OCI-LY3 (cell line): Measurements from ENCODE around the gene TAS2R19.

ENCODE experiments used
- EZH2phosphoT487 ChIP-seq: fragments of 200-600 bp; shearing (Covaris generic); IDR thresholded peaks from 2 replicates; pipeline ENCODE4 v1.6.1; 2018; ENCODE audit warnings: antibody characterized with exemption, mixed run types, low read depth
- TF ChIP-seq, protein P1 (sequence below): fragments of 200-600, 300-600 bp; sonication (generic); IDR thresholded peaks from 2 replicates; pipeline ENCODE4 v1.5.1; 2014; ENCODE audit warnings: antibody characterized with exemption, low read length, low read depth

GRCh38 chr12:11022520-11022919 lies at the start of gene TAS2R19:
- TF ChIP-seq, protein P1, sequence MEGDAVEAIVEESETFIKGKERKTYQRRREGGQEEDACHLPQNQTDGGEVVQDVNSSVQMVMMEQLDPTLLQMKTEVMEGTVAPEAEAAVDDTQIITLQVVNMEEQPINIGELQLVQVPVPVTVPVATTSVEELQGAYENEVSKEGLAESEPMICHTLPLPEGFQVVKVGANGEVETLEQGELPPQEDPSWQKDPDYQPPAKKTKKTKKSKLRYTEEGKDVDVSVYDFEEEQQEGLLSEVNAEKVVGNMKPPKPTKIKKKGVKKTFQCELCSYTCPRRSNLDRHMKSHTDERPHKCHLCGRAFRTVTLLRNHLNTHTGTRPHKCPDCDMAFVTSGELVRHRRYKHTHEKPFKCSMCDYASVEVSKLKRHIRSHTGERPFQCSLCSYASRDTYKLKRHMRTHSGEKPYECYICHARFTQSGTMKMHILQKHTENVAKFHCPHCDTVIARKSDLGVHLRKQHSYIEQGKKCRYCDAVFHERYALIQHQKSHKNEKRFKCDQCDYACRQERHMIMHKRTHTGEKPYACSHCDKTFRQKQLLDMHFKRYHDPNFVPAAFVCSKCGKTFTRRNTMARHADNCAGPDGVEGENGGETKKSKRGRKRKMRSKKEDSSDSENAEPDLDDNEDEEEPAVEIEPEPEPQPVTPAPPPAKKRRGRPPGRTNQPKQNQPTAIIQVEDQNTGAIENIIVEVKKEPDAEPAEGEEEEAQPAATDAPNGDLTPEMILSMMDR: no peak
- TF ChIP-seq EZH2phosphoT487: no peak
